Choroid plexus epithelial cell (primary cell): ENCODE data around the gene GFER.

Source experiments
- DNase-seq: peaks from one replicate; pipeline ENCODE4 v3.0.0-alpha.2; 2010; ENCODE audit warnings: low read depth
- H3K4me3 ChIP-seq: 2 replicates; pipeline ENCODE4 v1.5.1; 2011; ENCODE audit warnings: low read depth, mild to moderate bottlenecking, control low read depth, low read length, moderate library complexity
- TF ChIP-seq, protein P1 (sequence below): conservative IDR thresholded peaks from 2 replicates; pipeline ENCODE4 v1.5.1; 2011; ENCODE audit warnings: low read depth, mild to moderate bottlenecking, control low read depth, inconsistent platforms, low read length, moderate library complexity

Gene GFER

DNA sequence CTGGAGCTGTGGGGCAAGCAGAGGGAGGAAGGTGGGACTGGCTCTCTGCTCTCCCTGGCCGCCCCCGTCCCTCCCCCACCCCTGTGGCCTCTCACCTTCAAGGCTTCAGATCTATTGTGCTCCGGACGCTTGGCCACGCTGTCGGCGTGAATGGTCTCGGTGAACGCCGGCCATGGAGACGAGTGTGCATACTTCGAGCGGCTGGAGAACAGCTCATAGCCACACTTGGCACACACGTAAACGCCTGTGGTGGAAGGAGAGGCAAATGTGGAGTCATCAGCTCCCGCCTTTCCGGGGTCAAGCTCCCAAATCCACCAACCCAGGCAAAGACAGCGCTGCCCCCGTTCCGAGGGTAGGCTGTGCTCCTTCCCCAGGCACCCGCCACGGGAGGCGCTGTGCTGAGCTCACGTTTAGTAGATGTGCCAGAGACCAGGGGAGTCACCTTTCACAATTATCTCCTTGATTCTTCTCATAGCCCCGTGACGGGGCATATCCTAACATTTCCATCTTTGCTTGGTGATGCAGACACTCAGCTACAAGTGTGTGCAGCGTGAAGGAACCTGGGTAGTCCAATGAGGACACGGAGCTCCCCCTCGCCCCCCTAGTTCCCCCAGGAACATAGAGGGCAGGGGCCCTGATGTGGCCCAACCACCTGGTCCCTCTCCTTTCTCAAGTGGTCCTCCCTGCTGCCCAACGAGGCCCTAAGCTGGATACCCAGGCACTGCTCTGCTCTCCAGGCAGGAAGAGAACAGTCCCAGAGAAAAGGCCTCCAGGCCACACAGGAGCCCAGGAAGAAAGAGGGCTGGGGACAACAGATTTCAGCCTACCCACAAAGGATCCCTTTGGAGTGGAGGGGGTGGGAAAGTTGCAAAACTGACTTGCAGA lies 42.6 kb upstream of the GFER start:
- DNase-seq, result peak; percentile 40
- TF ChIP-seq, protein P1, sequence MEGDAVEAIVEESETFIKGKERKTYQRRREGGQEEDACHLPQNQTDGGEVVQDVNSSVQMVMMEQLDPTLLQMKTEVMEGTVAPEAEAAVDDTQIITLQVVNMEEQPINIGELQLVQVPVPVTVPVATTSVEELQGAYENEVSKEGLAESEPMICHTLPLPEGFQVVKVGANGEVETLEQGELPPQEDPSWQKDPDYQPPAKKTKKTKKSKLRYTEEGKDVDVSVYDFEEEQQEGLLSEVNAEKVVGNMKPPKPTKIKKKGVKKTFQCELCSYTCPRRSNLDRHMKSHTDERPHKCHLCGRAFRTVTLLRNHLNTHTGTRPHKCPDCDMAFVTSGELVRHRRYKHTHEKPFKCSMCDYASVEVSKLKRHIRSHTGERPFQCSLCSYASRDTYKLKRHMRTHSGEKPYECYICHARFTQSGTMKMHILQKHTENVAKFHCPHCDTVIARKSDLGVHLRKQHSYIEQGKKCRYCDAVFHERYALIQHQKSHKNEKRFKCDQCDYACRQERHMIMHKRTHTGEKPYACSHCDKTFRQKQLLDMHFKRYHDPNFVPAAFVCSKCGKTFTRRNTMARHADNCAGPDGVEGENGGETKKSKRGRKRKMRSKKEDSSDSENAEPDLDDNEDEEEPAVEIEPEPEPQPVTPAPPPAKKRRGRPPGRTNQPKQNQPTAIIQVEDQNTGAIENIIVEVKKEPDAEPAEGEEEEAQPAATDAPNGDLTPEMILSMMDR, result peak; percentile 29
- H3K4me3 ChIP-seq, result peak overlapping the region; percentile 85

DNA sequence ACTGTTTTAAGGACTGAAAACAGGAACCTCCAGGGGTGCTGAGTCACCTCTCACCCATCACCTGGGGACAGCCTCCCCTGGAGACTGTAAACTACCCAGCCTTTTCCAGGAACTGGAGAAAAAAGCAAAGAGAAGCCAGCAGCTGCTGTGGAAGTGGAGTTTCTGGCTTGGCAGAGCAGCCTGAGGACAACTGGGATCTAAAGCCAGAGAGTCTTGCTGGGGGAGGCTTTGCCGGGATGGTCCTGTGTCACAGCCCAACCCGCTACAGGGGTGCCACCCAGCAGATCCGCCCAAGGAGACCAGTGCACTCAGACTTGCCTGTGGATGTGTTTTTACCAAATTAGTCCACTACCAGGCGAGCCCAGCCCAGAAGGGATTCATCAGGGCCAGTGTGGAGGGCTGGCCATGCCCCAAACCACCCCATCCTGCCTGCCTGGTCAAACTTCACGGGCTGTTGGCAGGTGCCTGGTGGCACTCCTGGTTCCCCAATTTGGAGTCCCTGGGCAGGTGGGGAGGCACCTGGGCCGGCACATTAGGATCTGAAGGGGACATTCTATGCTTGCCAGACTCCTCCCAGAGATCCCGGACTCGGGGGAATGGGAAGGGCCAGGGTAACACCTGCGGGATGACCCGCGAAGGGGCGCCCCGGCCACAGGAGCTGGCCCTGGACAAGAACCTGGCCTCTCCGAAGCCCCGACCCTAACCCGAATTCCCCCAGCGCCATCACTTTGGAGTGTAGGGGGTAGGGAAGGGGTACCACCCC lies 41.8 kb upstream of the GFER start:
- peak; percentile 50 for DNase-seq
- H3K4me3 ChIP-seq, result peak overlapping the region; percentile 85

DNA sequence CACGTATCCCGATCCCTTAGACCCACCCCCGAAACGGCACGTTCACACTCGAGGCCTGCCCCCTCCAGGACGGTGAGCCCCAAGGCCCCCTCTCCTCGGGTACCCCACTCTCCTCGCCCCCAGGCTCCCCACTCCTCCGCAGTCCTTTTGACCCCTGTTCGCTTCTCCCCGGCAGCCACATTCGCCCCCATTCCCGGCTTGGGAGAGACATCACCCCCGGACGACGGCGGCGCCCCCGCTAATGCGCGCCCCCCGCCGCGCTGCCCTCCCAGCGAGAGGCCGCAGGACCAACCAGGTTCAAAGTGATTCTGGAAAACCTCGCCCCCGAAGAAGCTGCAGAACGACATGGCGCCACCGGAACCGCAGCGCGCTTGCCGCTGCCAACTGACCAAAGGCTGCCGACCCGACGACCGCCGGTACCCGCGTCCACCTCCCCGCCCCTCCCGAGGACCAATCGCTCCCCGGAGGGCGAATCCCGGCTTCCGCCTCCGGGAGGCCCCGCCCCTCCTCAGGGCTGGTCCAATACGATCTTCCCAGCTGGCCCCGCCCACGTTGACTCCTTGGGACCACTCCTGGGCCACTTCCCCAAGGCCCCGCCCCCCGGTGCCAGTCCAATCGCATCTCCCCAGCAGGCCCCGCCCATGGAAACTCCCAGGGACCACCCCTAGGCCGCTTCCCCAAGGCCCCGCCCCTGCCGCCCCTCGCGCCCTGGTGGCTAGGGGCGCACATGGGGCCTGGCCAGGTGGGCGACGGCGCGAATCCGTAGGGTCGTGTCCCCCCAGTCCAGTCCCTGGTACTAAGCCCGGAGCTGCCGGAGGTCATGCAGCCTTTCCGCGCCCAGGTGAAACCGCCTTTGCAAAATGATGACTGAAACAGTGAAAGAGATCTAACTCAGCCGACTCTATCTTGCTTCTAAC lies 40.9 kb upstream of the GFER start, which contains the start of gene MSRB1:
Gene MSRB1, minus strand, starts transcription at position 390 of the 917 bp plus-strand sequence. Its CDS starts 43 bp downstream, at position 347.
- H3K4me3 ChIP-seq, result peak within 1 kb of the TSS; percentile 85
- DNase-seq, result peak; percentile 99
- TF ChIP-seq, protein P1, result no peak

More for the DNA sequence above, 41.8 kb upstream of the GFER start:
- TF ChIP-seq, protein P1, result no peak

DNA sequence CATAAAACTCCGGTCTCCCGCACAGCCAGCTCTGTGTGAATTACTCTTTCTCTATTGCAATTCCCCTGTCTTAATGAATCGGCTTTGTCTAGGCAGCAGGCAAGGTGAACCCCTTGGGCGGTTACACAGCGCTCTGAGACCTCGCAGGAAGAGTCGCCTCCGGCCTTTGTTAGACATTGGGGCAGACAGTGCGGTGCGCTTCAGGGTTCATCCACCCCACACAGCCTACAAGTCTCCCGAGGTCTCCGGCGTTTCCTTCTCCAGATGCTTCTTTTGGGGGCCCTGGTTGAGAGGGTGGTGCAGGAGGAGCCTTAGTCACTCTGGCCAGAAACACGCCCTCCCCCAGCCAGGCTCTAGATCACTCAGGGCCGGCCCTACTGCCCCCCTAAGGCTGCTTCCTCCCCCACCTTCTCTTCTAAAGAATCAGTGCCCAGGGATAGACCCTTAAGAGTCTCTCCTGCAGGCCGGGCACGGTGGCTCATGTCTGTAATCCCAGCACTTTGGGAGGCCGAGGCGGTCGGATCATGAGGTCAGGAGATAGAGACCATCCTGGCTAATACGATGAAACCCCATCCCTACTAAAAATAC lies 39.3 kb upstream of the GFER start:
- TF ChIP-seq, protein P1, result no peak
- no peak overlapping the region for H3K4me3 ChIP-seq
- no peak for DNase-seq

DNA sequence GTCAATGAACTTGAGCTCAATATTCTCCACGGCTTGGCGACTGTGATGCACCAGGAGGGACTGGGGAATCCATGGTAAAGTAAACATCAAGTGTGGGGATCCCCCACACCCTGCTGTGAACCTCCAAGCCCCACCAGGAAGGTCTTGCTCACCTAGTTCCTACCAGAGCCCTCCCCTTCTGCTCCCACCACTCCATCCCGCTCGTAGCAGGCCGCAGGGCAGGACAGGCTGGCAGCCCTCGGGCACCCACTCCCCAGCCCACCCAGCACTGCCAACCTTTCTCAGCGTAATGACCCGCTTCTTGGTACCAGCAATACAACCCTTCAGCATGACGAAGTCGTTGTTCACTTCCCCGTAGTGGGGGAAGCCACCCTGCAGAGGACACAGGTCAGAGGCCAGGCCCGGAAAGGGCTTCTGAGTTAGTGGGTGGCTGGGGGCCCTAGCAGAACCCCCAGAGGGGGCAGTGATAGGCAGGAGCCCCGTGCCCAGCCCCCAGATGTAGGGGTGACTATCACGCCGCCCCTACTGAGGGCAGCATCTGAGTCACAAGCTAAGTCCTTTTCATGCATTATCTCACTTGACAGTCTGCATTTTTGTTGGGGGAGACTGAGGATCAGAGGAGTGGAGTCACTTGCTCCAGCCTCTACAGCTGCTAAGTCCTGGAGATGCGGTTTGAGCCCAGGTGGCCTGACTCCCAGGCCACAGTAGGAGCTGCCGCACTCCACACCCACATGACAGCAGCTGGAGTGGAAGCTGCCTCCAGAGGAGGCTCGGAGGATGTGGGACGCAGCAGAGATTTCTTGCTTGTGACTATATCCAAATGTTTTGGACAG lies 38.2 kb upstream of the GFER start:
- H3K4me3 ChIP-seq, result no peak overlapping the region
- DNase-seq, result no peak
- TF ChIP-seq, protein P1, result no peak
